Choroid plexus epithelial cell (primary cell): ENCODE measurements around the gene COG4.

Experiments
- DNase-seq: peaks from one replicate; pipeline ENCODE4 v3.0.0-alpha.2; 2010; ENCODE audit warnings: low read depth
- H3K4me3 ChIP-seq: 2 replicates; pipeline ENCODE4 v1.5.1; 2011; ENCODE audit warnings: low read depth, mild to moderate bottlenecking, control low read depth, low read length, moderate library complexity
- TF ChIP-seq, protein P1 (sequence below): conservative IDR thresholded peaks from 2 replicates; pipeline ENCODE4 v1.5.1; 2011; ENCODE audit warnings: low read depth, mild to moderate bottlenecking, control low read depth, inconsistent platforms, low read length, moderate library complexity

The COG4 gene

DNA sequence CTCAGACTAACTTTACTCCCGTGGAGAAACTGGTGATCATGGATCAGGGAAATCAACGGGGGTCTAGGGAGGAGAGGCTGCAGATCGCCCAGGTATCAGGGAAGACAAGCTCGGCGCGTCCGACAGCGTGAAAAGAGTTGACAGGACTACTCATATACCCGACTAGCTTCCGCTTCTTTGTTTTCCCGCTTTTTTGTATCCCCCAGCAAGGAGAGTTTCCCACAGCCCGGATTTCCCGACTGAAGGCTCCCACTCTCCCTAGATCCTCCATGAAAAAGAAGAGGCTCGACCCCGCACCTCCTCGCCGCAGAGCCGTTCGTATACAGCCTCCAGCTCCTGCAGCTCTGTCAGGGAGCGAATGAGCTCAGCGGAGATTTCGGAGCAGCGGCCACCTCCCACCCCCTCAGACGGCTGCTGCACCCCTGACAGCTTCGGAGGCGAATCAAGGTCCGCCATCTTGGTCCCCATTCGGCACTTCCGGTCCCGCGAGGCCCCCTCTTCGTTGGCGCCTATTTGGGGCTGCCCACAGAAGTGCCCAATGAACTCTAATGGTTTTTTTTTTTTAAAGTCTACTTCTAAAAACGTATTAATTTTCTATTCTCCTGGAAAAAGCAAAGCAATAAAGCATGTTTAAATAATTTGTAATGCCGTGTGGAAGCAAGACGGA, at the start of gene COG4:
TSS of gene COG4 (minus strand) at position 479 of the 667 bp plus-strand sequence. CDS start at position 468, 11 bp downstream.
- peak; percentile 84 for DNase-seq
- peak within 1 kb of the TSS; percentile 99 for H3K4me3 ChIP-seq
- TF ChIP-seq, protein P1, sequence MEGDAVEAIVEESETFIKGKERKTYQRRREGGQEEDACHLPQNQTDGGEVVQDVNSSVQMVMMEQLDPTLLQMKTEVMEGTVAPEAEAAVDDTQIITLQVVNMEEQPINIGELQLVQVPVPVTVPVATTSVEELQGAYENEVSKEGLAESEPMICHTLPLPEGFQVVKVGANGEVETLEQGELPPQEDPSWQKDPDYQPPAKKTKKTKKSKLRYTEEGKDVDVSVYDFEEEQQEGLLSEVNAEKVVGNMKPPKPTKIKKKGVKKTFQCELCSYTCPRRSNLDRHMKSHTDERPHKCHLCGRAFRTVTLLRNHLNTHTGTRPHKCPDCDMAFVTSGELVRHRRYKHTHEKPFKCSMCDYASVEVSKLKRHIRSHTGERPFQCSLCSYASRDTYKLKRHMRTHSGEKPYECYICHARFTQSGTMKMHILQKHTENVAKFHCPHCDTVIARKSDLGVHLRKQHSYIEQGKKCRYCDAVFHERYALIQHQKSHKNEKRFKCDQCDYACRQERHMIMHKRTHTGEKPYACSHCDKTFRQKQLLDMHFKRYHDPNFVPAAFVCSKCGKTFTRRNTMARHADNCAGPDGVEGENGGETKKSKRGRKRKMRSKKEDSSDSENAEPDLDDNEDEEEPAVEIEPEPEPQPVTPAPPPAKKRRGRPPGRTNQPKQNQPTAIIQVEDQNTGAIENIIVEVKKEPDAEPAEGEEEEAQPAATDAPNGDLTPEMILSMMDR = no peak

DNA sequence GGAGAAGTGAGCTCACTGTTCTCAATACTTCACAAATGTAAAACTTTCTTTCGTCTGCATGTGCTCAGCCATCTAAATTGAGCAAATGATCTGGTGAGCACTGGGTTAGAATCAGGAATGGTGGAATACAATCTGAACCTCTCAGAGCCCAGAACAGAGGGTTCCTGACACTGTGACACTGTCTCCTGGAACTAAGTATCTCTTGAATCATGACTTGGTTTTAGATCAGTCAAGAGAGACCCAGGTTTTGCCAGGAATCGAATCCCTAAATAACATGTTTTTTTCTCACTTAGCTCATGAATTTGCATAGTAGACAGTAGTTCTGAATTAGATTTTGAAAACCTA, 49.5 kb upstream of the COG4 start:
- H3K4me3 ChIP-seq = no peak overlapping the region
- TF ChIP-seq, protein P1 = no peak
- no peak for DNase-seq

DNA sequence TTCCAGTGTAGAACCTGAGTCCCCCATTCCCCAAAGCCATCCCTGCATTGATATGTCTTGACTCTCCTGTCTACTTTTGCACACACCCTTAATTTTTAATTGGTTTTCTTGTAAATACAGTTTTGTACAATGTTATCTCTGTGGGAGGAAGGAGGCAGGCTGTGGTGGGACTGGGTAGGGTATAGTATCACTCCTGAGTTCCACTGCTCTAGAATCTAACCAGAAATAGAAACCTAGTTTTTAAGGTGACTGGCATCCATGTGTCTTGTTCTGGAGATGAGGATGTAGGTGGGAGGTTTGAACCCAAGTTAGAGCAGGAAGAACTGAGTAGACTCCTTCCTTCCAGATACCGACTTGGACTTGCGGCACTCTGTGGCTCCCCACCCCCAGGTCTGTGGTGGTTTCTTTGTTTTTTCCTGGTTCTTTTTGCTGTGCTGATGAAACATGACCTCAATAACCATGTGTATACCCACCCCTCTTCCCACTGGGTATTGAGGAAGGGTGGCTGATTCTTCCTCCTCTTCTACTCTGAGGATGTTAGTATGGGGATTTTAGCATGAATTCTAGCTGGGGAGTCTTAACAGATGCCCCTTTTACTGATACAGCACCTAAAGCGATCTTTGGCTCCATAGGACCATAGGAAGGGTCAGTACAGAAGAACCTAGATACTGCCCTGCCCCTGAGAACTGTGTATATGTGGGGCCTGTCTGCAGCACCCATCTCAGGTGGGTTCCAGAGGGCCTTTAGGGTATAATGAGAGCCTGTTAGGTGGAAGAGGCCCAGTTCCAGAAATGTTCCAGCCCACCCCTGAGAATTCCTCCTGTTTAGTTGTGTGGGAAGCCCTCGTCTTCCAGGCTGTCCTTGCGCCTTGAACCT, 48.9 kb upstream of the COG4 start:
- no peak overlapping the region for H3K4me3 ChIP-seq
- DNase-seq = peak; percentile 58
- TF ChIP-seq, protein P1 = no peak

DNA sequence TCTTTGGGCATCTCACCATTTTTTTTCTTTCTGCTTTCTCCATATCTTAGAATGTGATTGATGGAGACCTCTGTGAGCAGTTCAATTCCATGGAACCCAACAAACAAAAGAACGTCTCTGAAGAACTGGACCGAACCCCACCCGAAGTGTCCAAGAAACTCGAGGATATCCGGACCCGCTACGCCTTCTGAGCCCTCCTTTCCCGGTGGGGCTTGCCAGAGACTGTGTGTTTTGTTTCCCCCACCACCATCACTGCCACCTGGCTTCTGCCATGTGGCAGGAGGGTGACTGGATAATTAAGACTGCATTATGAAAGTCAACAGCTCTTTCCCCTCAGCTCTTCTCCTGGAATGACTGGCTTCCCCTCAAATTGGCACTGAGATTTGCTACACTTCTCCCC, 48.3 kb upstream of the COG4 start:
- TF ChIP-seq, protein P1 = no peak

DNA sequence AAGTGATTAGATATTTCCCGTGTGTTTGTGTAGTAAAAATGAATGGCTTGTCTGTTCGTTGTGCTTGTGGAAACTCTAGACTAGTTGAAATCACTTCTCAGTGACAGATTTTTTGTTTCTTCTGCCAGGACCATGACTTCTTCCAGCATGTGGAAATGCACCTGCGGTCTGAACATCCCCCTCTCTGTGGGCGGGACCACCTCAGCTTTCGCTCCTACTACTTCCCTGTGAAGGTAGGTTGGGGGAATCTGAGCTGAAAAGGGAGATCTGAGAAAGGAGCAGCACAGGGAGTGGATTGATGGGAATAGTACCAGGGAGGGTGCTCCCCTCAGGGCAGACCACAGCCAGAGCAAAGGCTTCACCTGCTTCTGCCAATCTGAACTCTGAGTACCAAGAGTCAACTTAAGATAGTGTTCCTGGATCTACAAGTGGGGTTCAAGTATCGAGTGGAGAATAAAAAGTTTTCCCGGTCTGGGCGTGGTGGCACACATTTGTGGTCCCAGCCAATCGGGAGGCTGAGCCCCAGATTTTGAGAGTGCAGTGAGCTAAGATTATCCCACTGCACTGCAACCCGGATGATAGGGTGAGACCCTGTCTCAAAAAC, 47.7 kb upstream of the COG4 start:
- DNase-seq = no peak
- no peak overlapping the region for H3K4me3 ChIP-seq

More for the DNA sequence above, 48.3 kb upstream of the COG4 start:
- no peak for DNase-seq
- H3K4me3 ChIP-seq = no peak overlapping the region

DNA sequence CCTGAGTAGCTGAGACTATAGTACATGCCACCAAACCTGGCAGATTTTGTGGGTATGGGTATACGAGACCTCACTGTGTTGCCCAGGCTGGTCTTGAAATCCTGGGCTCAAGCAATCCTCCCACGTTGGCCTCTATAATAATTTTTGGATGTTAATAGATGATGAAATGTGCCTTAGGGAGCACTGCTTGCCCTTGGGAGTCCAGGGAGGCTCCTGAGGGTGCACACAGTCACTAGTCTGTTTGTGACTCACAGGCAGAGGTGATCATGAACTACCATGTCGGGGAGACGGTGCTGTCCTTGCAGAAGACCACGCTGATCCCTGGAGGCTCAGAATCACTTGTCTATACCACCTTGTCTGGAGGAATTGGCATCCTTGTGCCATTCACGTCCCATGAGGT, 46.4 kb upstream of the COG4 start:
- DNase-seq = no peak
- no peak overlapping the region for H3K4me3 ChIP-seq
- TF ChIP-seq, protein P1 = no peak

More for the DNA sequence above, 47.7 kb upstream of the COG4 start:
- TF ChIP-seq, protein P1 = no peak
